ENCODE data around the gene IL22RA1. TPM values are rescaled to one million over a fixed set of nuclear protein-coding genes. Genes with fewer than 3 reads are reported as not detected.

IL22RA1 gene
- total and polyA plus RNA-seq, 5 donors from 2014 or later, result not detected

GRCh38 chr1:24103879-24104278, 39.1 kb downstream of the IL22RA1 start:
- no peaks in the 10 kb centered on the region for H3K27me3 ChIP-seq (ENCODE audit: control insufficient read depth, insufficient read depth, low read length)
- H3K4me1 ChIP-seq (ENCODE audit: control insufficient read depth, insufficient read depth, low read length, poor library complexity, severe bottlenecking), result no peaks in the 10 kb centered on the region
- DNase-seq (no peak), ATAC-seq (ENCODE audit: low read depth in 2 of 2) (no peak)
- Mint-ChIP-seq H3K36me3 (no peaks in the 10 kb centered on the region), H3K27ac (no peak overlapping the region), H3K27me3 (no peaks in the 10 kb centered on the region), H3K4me3 (no peak overlapping the region), H3K4me1 (peaks cover 0 to 2% (median 0%) of the 10 kb centered on the region in 4 donors), H3K9me3 (peaks cover 0 to 1% (median 0%) of the 10 kb centered on the region in 7 donors)
- no peak overlapping the region for H3K4me3 ChIP-seq (ENCODE audit: low read depth, low read length)
- no peaks in the 10 kb centered on the region for H3K9me3 ChIP-seq (ENCODE audit: control insufficient read depth in 2 of 2, low read length in 2 of 2)
- H3K36me3 ChIP-seq (ENCODE audit: control insufficient read depth, insufficient read depth, low read length), result no peaks in the 10 kb centered on the region
- H3K27ac ChIP-seq (ENCODE audit: insufficient read depth, low read length, poor library complexity, severe bottlenecking), result no peak overlapping the region

DNA sequence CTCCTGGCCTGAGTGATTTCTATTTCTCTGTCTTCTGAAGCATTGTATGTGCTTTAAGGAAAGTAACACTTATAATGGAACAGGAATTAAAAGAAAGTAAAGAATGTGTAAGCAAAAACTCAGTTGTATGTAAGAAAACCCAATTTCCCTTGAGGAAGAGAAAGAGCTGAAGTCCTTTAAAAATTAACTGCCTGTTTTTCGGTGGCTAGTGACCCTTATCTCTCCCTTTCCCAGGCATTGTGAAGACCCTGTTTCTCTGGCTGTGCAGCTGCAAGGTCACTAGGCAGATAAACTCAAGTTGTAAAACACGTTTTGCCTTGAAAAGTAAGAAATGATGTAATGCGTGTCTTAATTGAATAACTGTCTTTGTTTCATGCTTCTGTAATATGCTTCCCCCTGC, 39.5 kb downstream of the IL22RA1 start:
- no peak overlapping the region for H3K4me3 ChIP-seq (ENCODE audit: low read depth, low read length)
- no peak overlapping the region for H3K27ac ChIP-seq (ENCODE audit: insufficient read depth, low read length, poor library complexity, severe bottlenecking)
- no peak overlapping the region for H3K27ac Mint-ChIP-seq
- ATAC-seq (ENCODE audit: low read depth in 2 of 2) (no peak), DNase-seq (no peak)
- no peaks in the 10 kb centered on the region for H3K36me3 Mint-ChIP-seq
- no peaks in the 10 kb centered on the region for H3K36me3 ChIP-seq (ENCODE audit: control insufficient read depth, insufficient read depth, low read length)
- H3K4me1 Mint-ChIP-seq, result peaks cover 0 to 2% (median 0%) of the 10 kb centered on the region in 4 donors
- no peaks in the 10 kb centered on the region for H3K4me1 ChIP-seq (ENCODE audit: control insufficient read depth, insufficient read depth, low read length, poor library complexity, severe bottlenecking)
- H3K9me3 ChIP-seq (ENCODE audit: control insufficient read depth in 2 of 2, low read length in 2 of 2), result no peaks in the 10 kb centered on the region
- H3K27me3 ChIP-seq (ENCODE audit: control insufficient read depth, insufficient read depth, low read length), result no peaks in the 10 kb centered on the region
- H3K4me3 Mint-ChIP-seq, result no peak overlapping the region
- no peaks in the 10 kb centered on the region for H3K27me3 Mint-ChIP-seq
- peaks cover 0 to 1% (median 0%) of the 10 kb centered on the region in 7 donors for H3K9me3 Mint-ChIP-seq

- no peak overlapping the region for H3K4me3 ChIP-seq (ENCODE audit: low read depth, low read length)
- H3K36me3 ChIP-seq (ENCODE audit: control insufficient read depth, insufficient read depth, low read length), result no peaks in the 10 kb centered on the region
- peaks cover 0 to 2% (median 0%) of the 10 kb centered on the region in 4 donors for H3K4me1 Mint-ChIP-seq
- no peaks in the 10 kb centered on the region for H3K27me3 ChIP-seq (ENCODE audit: control insufficient read depth, insufficient read depth, low read length)
- H3K4me3 Mint-ChIP-seq, result no peak overlapping the region
- no peak overlapping the region for H3K27ac ChIP-seq (ENCODE audit: insufficient read depth, low read length, poor library complexity, severe bottlenecking)
- DNase-seq (no peak), ATAC-seq (ENCODE audit: low read depth in 2 of 2) (no peak)
- peaks cover 0 to 1% (median 0%) of the 10 kb centered on the region in 7 donors for H3K9me3 Mint-ChIP-seq
- no peaks in the 10 kb centered on the region for H3K9me3 ChIP-seq (ENCODE audit: control insufficient read depth in 2 of 2, low read length in 2 of 2)
- H3K36me3 Mint-ChIP-seq, result no peaks in the 10 kb centered on the region
- H3K27ac Mint-ChIP-seq, result no peak overlapping the region
- no peaks in the 10 kb centered on the region for H3K4me1 ChIP-seq (ENCODE audit: control insufficient read depth, insufficient read depth, low read length, poor library complexity, severe bottlenecking)
- no peaks in the 10 kb centered on the region for H3K27me3 Mint-ChIP-seq
These were observed 40.0 kb downstream of the IL22RA1 start for GRCh38 chr1:24102961-24103360.

DNA sequence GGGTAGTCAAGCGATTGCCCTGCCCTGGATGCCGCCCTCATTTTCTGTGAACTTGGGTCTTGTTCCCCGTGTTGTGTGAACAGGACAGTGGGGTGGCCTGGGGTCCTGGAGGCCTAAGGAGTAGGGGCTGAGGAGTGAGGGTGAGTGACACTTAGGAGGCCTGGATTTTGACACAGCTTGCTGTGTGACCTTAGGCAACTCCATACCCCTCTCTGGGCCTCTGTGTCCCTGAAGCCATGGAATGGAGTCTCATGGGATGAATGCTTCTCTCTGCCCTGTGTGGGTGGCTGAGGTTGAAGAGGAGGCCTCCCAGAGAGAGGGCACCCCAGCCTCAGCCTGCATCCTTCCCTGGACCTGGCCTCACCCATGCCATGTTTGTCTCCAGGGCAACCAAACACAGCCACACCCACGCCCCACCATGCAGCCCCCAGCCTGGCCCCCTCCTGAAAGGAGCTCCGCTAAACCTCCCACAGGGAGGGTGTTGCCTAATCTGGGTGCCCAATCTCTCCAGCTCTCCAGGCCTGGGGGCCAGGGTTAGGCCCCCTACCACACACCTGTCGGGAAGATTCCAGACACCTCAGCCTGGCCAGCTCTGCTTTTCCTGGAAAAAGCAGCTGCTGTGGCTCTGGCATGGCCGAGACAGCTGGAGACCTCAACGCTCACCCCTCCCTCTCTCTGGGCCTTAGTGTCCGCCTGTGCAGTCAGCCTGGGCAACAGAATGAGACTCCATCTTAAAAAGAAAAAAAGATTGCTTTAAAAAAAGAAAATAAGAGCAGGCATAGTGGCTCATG, 40.9 kb downstream of the IL22RA1 start:
- peaks cover 0 to 2% (median 0%) of the 10 kb centered on the region in 4 donors for H3K4me1 Mint-ChIP-seq
- no peak for DNase-seq
- H3K27me3 ChIP-seq (ENCODE audit: control insufficient read depth, insufficient read depth, low read length), result no peaks in the 10 kb centered on the region
- H3K9me3 ChIP-seq (ENCODE audit: control insufficient read depth in 2 of 2, low read length in 2 of 2), result no peaks in the 10 kb centered on the region
- ATAC-seq (ENCODE audit: low read depth in 2 of 2), result no peak
- no peaks in the 10 kb centered on the region for H3K36me3 Mint-ChIP-seq
- no peaks in the 10 kb centered on the region for H3K36me3 ChIP-seq (ENCODE audit: control insufficient read depth, insufficient read depth, low read length)
- H3K4me3 Mint-ChIP-seq, result no peak overlapping the region
- H3K27me3 Mint-ChIP-seq, result no peaks in the 10 kb centered on the region
- H3K27ac Mint-ChIP-seq, result no peak overlapping the region
- H3K27ac ChIP-seq (ENCODE audit: insufficient read depth, low read length, poor library complexity, severe bottlenecking), result no peak overlapping the region
- no peaks in the 10 kb centered on the region for H3K4me1 ChIP-seq (ENCODE audit: control insufficient read depth, insufficient read depth, low read length, poor library complexity, severe bottlenecking)
- peaks cover 0 to 1% (median 0%) of the 10 kb centered on the region in 7 donors for H3K9me3 Mint-ChIP-seq
- no peak overlapping the region for H3K4me3 ChIP-seq (ENCODE audit: low read depth, low read length)

DNA sequence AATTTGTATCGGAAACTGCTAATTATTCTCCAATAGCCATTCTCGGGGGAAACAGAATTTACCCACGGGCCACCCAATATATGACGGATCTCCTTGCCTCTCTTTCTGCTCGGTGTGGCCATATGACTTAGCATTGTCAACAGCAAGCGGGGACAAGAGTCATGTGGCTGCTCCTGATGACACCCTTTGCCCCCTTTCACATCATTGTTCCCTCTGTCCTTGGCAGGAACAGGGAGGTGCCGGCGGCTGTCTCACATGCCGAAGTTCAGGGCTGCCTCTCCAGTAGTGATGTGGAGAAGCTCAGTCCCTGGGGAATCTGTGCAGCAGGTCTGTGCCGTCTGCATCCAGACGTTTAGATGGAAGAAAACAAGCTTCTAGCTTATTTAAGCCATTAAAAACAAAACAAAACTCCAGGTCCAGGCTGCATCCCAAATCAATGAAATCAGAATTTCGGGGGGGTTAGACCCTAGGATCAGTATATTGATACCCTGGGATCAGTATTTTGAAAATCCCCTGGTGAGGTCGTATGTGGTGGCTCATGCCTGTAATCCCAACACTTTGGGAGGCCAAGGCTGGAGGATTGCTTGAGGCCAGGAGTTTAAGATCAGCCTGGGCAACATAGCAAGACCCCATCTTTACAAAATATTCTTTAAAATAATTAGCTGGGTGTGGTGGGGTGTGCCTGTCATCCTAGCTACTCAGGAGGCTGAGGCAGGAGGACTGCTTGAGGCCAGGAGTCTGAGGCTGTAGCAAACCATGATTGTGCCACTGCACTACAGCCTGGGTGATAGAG, 41.8 kb downstream of the IL22RA1 start:
- no peaks in the 10 kb centered on the region for H3K27me3 Mint-ChIP-seq
- H3K27me3 ChIP-seq (ENCODE audit: control insufficient read depth, insufficient read depth, low read length), result no peaks in the 10 kb centered on the region
- H3K9me3 Mint-ChIP-seq, result peaks cover 0 to 1% (median 0%) of the 10 kb centered on the region in 7 donors
- H3K36me3 Mint-ChIP-seq, result no peaks in the 10 kb centered on the region
- H3K36me3 ChIP-seq (ENCODE audit: control insufficient read depth, insufficient read depth, low read length), result no peaks in the 10 kb centered on the region
- H3K9me3 ChIP-seq (ENCODE audit: control insufficient read depth in 2 of 2, low read length in 2 of 2), result no peaks in the 10 kb centered on the region
- ATAC-seq (ENCODE audit: low read depth in 2 of 2) (no peak), DNase-seq (no peak)
- H3K4me3 ChIP-seq (ENCODE audit: low read depth, low read length), result no peak overlapping the region
- no peak overlapping the region for H3K27ac Mint-ChIP-seq
- H3K27ac ChIP-seq (ENCODE audit: insufficient read depth, low read length, poor library complexity, severe bottlenecking), result no peak overlapping the region
- no peak overlapping the region for H3K4me3 Mint-ChIP-seq
- no peaks in the 10 kb centered on the region for H3K4me1 ChIP-seq (ENCODE audit: control insufficient read depth, insufficient read depth, low read length, poor library complexity, severe bottlenecking)
- peaks cover 0 to 2% (median 0%) of the 10 kb centered on the region in 4 donors for H3K4me1 Mint-ChIP-seq

DNA sequence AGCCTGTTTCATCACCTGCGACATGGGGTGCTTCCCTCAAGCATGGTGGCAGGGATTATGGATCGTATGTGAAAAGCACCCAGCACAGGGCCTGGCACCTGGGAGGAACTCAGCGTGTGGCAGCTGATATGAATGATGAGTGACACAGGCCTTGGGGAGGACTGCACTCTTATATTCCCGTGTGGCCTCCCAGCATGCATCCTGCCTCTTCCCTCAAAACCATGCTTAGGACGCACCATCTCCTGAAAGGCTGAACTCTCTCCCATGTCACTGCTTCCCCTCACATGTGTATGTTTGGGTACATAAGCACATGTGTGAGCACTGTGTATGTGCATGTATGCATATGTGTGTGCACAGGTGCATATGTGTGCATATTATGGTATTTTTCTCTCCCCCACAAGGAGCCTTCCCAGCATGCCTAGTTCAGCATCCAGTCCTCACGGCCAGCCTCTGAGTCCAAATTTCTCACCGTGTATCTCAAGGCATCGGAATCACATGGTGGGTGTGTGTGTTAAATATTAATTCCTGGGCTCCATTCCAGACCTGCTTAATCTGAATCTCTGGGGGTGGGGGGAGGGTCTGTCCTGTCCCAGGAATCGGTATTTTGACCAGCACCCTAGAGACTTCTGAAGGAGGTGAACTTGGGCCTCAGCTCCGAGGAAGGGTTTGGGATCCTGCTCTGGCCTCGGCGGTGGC, 43.8 kb downstream of the IL22RA1 start:
- peaks cover 4% of the 10 kb centered on the region for H3K27me3 Mint-ChIP-seq
- no peaks in the 10 kb centered on the region for H3K36me3 ChIP-seq (ENCODE audit: control insufficient read depth, insufficient read depth, low read length)
- no peaks in the 10 kb centered on the region for H3K27me3 ChIP-seq (ENCODE audit: control insufficient read depth, insufficient read depth, low read length)
- no peaks in the 10 kb centered on the region for H3K4me1 ChIP-seq (ENCODE audit: control insufficient read depth, insufficient read depth, low read length, poor library complexity, severe bottlenecking)
- H3K9me3 ChIP-seq (ENCODE audit: control insufficient read depth in 2 of 2, low read length in 2 of 2), result no peaks in the 10 kb centered on the region
- H3K9me3 Mint-ChIP-seq, result peaks cover 0 to 1% (median 0%) of the 10 kb centered on the region in 7 donors
- no peak for DNase-seq
- H3K27ac Mint-ChIP-seq, result no peak overlapping the region
- H3K27ac ChIP-seq (ENCODE audit: insufficient read depth, low read length, poor library complexity, severe bottlenecking), result no peak overlapping the region
- no peaks in the 10 kb centered on the region for H3K36me3 Mint-ChIP-seq
- no peak overlapping the region for H3K4me3 Mint-ChIP-seq
- no peak for ATAC-seq (ENCODE audit: low read depth in 2 of 2)
- no peak overlapping the region for H3K4me3 ChIP-seq (ENCODE audit: low read depth, low read length)
- peaks cover 0 to 2% (median 0%) of the 10 kb centered on the region in 4 donors for H3K4me1 Mint-ChIP-seq

- H3K36me3 ChIP-seq (ENCODE audit: control insufficient read depth, insufficient read depth, low read length), result no peaks in the 10 kb centered on the region
- no peaks in the 10 kb centered on the region for H3K27me3 ChIP-seq (ENCODE audit: control insufficient read depth, insufficient read depth, low read length)
- H3K4me1 ChIP-seq (ENCODE audit: control insufficient read depth, insufficient read depth, low read length, poor library complexity, severe bottlenecking), result no peaks in the 10 kb centered on the region
- Mint-ChIP-seq H3K27me3 (peaks cover 4% of the 10 kb centered on the region), H3K27ac (no peak overlapping the region), H3K9me3 (peaks cover 0 to 1% (median 0%) of the 10 kb centered on the region in 7 donors), H3K4me3 (no peak overlapping the region), H3K4me1 (peaks cover 0 to 2% (median 0%) of the 10 kb centered on the region in 4 donors), H3K36me3 (no peaks in the 10 kb centered on the region)
- H3K27ac ChIP-seq (ENCODE audit: insufficient read depth, low read length, poor library complexity, severe bottlenecking), result no peak overlapping the region
- ATAC-seq (ENCODE audit: low read depth in 2 of 2), result no peak
- H3K9me3 ChIP-seq (ENCODE audit: control insufficient read depth in 2 of 2, low read length in 2 of 2), result no peaks in the 10 kb centered on the region
- H3K4me3 ChIP-seq (ENCODE audit: low read depth, low read length), result no peak overlapping the region
- no peak for DNase-seq
These were observed 44.8 kb downstream of the IL22RA1 start for GRCh38 chr1:24098102-24098501.

Measured in CD4-positive, CD25-positive, alpha-beta regulatory T cell (primary cell).